Measurements from ENCODE around the gene SMC6. TPM values are rescaled to one million over a fixed set of nuclear protein-coding genes. Genes with fewer than 3 reads are reported as not detected.
A peak's percentile ranks its signal among the peaks of the same experiment; 100 is the strongest.

The SMC6 gene
- total RNA-seq, 4 donors from 2014 or later = 15.4 to 30.0 (median 19.0) TPM

DNA sequence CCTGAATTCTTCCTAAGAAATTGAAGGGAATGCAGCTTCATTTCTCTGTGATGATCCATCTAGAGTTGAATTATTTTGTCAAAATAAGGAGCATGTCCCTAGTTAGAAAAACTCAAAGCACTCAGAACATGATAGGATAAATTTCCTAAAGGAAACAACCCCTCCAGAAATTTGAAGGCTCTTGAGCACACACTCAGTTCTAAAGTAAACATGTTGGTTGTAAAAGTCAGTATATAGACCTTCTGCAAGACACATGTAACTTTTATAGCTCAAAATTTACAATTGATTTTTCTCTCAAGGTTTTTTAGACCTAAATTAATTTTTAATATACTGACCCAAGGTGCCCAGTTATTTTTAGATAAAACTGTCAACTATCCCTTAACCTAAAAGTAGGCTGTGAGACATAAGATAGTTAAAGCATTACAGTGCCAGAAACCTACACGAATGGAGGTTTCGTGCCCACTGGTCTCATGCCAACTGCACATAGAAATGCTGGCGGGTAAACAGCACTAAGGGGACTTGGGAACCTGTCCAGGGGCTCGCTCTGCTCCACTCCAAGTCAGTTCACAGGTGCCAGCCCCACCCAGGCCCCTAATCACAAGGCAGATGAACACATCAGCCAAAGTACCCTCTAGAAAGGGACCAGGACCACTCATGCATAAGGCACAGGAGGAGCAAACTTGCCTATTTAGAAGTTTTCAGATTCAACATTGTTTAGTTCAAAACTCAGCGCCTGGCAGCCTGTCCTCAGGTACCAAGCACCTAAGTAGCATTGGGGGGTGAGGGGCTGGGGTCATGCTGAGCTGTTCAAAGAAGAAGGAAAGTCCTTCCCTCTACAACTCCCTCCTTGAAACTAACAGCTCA, 106.5 kb downstream of the SMC6 start:
- Histone ChIP-seq H3K36me3 (no peaks in the 10 kb centered on the region), H3K27me3 (no peaks in the 10 kb centered on the region), H3K9me3 (no peaks in the 10 kb centered on the region), H3K27ac (peak overlapping the region in 1 of 3 donors; percentile 28), H3K4me1 (peaks cover 7% of the 10 kb centered on the region in 2 donors), H3K4me3 (replicated peaks in 1 of 3) (no peak overlapping the region)
- TF ChIP-seq, protein P1, sequence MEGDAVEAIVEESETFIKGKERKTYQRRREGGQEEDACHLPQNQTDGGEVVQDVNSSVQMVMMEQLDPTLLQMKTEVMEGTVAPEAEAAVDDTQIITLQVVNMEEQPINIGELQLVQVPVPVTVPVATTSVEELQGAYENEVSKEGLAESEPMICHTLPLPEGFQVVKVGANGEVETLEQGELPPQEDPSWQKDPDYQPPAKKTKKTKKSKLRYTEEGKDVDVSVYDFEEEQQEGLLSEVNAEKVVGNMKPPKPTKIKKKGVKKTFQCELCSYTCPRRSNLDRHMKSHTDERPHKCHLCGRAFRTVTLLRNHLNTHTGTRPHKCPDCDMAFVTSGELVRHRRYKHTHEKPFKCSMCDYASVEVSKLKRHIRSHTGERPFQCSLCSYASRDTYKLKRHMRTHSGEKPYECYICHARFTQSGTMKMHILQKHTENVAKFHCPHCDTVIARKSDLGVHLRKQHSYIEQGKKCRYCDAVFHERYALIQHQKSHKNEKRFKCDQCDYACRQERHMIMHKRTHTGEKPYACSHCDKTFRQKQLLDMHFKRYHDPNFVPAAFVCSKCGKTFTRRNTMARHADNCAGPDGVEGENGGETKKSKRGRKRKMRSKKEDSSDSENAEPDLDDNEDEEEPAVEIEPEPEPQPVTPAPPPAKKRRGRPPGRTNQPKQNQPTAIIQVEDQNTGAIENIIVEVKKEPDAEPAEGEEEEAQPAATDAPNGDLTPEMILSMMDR (IDR thresholded peaks at IDR 0.05) = no peak
- TF ChIP-seq POLR2A (IDR thresholded peaks at IDR 0.05) = no peak
- peak; percentile 47 to 51 for DNase-seq
- intact Hi-C loops (cut with DNase I) = no loop called here
- WGBS, 2 donors = 25 to 42% methylated on average over 4 to 5 of the region's 5 CpGs

DNA sequence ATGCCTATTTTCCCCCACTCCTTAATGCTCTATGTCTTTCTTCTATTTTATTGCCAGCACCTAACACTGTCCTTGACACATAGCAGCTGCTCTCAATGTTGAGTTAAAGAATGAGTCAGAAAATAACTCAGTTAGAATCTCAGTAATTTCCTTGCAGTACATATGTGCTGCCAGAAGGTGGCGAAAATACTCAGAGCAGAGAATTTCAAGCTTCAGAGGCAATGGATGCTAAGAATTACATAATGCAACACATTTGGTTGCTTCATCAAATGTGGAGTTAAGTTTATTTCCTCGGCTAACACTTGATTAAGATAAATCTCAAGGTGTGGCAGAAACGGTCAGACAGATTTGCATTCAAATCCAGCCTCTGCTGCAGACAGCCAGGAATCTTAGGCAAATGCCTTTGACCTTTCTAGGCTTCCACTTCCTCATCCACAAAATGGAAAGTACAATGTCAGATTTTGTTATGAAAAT, 107.5 kb downstream of the SMC6 start:
- Histone ChIP-seq H3K4me1 (peaks cover 7% of the 10 kb centered on the region in 2 donors), H3K9me3 (no peaks in the 10 kb centered on the region), H3K27me3 (no peaks in the 10 kb centered on the region), H3K4me3 (replicated peaks in 1 of 3) (no peak overlapping the region), H3K36me3 (no peaks in the 10 kb centered on the region), H3K27ac (no peak overlapping the region)
- DNase-seq = peak; percentile 24 to 41
- intact Hi-C loops (cut with DNase I) = no loop called here
- TF ChIP-seq, protein P1 (IDR thresholded peaks at IDR 0.05) = peak; percentile 65 to 88 (median 79)
- TF ChIP-seq POLR2A (IDR thresholded peaks at IDR 0.05) = no peak
- WGBS, 2 donors = 1% methylated on average over 3 of the region's 3 CpGs

DNA sequence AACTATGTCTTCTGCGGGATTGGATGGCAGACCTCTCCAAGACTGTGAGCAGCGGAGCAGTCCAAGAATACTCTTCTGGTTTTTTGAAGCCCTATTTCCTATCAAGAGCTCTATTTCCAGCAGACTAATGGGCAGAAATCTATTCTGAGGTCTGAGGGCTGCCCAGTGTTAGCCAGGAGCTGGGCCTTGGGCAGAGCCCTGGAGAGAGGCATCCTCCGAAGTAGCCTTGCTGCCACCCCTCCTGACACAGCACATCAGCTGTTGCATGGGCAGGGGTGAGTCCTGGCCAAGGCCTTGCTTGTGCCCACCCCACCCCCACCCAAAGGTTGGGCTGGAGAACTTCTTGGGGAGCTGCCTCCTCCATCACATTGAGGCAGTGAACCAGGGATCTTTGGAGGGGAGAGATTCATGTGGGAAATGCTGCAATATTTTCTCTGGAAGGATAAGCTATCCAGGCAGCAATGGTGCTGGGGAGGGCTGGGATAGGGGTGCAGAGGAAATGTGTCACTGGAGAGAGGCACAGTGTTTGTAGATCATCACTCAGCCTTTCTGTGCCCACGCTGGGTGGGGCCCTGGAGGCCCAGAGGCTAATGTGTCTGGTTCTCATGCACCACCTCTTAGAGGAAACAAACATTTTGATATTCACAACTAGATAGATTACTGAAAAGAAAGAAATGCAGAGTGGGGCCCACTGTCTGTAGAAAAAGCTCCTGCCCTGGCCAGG, 108.5 kb downstream of the SMC6 start:
- H3K27ac ChIP-seq = no peak overlapping the region
- WGBS, 2 donors = 66 to 80% methylated on average over 4 of the region's 4 CpGs
- H3K27me3 ChIP-seq = no peaks in the 10 kb centered on the region
- DNase-seq = no peak
- intact Hi-C loops (cut with DNase I) = no loop called here
- H3K4me1 ChIP-seq = peaks cover 7% of the 10 kb centered on the region in 2 donors
- H3K36me3 ChIP-seq = no peaks in the 10 kb centered on the region
- TF ChIP-seq POLR2A (IDR thresholded peaks at IDR 0.05) = no peak
- TF ChIP-seq, protein P1 (IDR thresholded peaks at IDR 0.05) = no peak
- H3K9me3 ChIP-seq = no peaks in the 10 kb centered on the region
- H3K4me3 ChIP-seq (replicated peaks in 1 of 3) = no peak overlapping the region

DNA sequence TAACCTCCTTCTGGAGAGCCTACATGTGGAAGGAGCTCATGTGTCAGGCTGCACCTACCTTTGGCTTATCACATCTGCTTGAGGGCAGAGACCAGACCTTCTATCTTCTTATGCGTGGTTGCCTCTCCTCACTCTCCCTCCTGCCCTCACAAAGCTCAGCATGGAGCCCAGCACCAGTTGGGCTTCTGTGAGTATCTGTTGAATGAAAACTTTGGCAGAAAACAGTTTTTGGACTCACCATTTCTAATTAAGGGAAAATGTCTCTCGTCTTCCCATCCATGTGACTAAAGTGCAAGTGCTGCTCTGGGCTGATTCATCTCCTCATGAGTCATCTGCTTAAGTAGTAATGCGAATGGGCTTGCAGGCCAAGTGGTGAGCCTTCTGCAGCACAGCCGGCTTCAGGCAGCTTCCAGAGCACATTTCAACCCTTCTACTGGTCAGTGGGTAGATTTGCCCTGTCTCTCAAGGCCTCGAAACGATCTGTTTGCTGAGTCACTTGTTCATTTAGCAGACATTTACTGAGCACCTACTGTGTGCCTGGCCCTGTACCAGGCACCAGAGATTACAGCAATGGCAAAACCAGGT, 110.5 kb downstream of the SMC6 start:
- Histone ChIP-seq H3K27me3 (no peaks in the 10 kb centered on the region), H3K36me3 (no peaks in the 10 kb centered on the region), H3K4me3 (replicated peaks in 1 of 3) (no peak overlapping the region), H3K9me3 (no peaks in the 10 kb centered on the region), H3K27ac (no peak overlapping the region), H3K4me1 (peaks cover 7% of the 10 kb centered on the region in 2 donors)
- no peak for TF ChIP-seq POLR2A (IDR thresholded peaks at IDR 0.05)
- TF ChIP-seq, protein P1 (IDR thresholded peaks at IDR 0.05) = no peak
- WGBS, 2 donors = 69 to 88% methylated on average over 6 of the region's 6 CpGs
- DNase-seq = no peak
- intact Hi-C loops (cut with DNase I) = no loop called here

All from thyroid gland (tissue), 4 donors.